Activated T-cell treated with anti-CD3 and anti-CD28 coated beads, Interleukin-2, amount 50 U/mL, for 48 hours (primary cell): Measurements from ENCODE around the gene KDM4C.

Experiments
- DNase-seq, 2 experiments: peaks; one replicate each; pipeline ENCODE4 v3.0.0-alpha.2; 2020

Gene KDM4C

GRCh38 chr9:6811436-6811835 lies 53.7 kb downstream of the KDM4C start:
- DNase-seq = no peak

- no peak for DNase-seq
These were observed 58.8 kb downstream of the KDM4C start for GRCh38 chr9:6816581-6816980.

- no peak for DNase-seq
These were observed 60.6 kb downstream of the KDM4C start for GRCh38 chr9:6818292-6818922.

- DNase-seq = no peak
These were observed 61.3 kb downstream of the KDM4C start for GRCh38 chr9:6819112-6819511.

GRCh38 chr9:6819529-6819928 lies 61.8 kb downstream of the KDM4C start:
- no peak for DNase-seq

GRCh38 chr9:6822696-6823095 lies 64.9 kb downstream of the KDM4C start:
- DNase-seq = no peak

- peak; percentile 26 to 27 for DNase-seq
These were observed 69.8 kb downstream of the KDM4C start for GRCh38 chr9:6827439-6828145.

GRCh38 chr9:6829027-6829426 lies 71.3 kb downstream of the KDM4C start:
- DNase-seq = no peak

GRCh38 chr9:6829536-6829935 lies 71.8 kb downstream of the KDM4C start:
- DNase-seq = no peak

GRCh38 chr9:6833518-6834192 lies 75.9 kb downstream of the KDM4C start:
- DNase-seq = no peak

- DNase-seq = no peak
These were observed 76.5 kb downstream of the KDM4C start for GRCh38 chr9:6834306-6834705.

- no peak for DNase-seq
These were observed 80.4 kb downstream of the KDM4C start for GRCh38 chr9:6838158-6838557.

- DNase-seq = no peak
These were observed 84.8 kb downstream of the KDM4C start for GRCh38 chr9:6842584-6842947.

GRCh38 chr9:6843742-6844141 lies 86.0 kb downstream of the KDM4C start:
- DNase-seq = no peak

- no peak for DNase-seq
These were observed 86.5 kb downstream of the KDM4C start for GRCh38 chr9:6844267-6844666.

GRCh38 chr9:6845128-6845826 lies 87.5 kb downstream of the KDM4C start:
- no peak for DNase-seq

- DNase-seq = no peak
These were observed 88.1 kb downstream of the KDM4C start for GRCh38 chr9:6845880-6846279.

GRCh38 chr9:6852243-6852963 lies 94.6 kb downstream of the KDM4C start:
- no peak for DNase-seq

GRCh38 chr9:6855860-6856259 lies 98.1 kb downstream of the KDM4C start:
- DNase-seq = no peak

GRCh38 chr9:6864102-6864501 lies 106.3 kb downstream of the KDM4C start:
- DNase-seq = no peak

GRCh38 chr9:6869081-6869948 lies 111.5 kb downstream of the KDM4C start:
- no peak for DNase-seq

- DNase-seq = no peak
These were observed 112.4 kb downstream of the KDM4C start for GRCh38 chr9:6870149-6870548.
